IMR-90 (cell line): ENCODE data around the gene PLA2G4A. TPM values are rescaled to one million over a fixed set of nuclear protein-coding genes. Genes with fewer than 3 reads are reported as not detected.

Experiments
- ATAC-seq: fragments of 200-7000 bp; cut with Tn5 transposase; 2 replicates; pipeline ENCODE4 v1.9.1; 2020; ENCODE audit warnings: low read depth, mild to moderate bottlenecking, moderate library complexity
- BruUV-seq: library from RNA; stranded (reverse); fragments of 400-500 nt; replicated peaks from 2 replicates; lab custom pipeline; 2021; lab: Mats Ljungman, UMichigan
- CTCF ChIA-PET: fragments of 300-600 bp; formaldehyde crosslinking; extraction: SDS; loops from one replicate; lab custom pipeline; 2021; ENCODE audit warnings: antibody characterized with exemption; lab: Yijun Ruan, JAX
- POLR2A ChIA-PET: fragments of 300-600 bp; sonication (Branson Sonifier 250); formaldehyde crosslinking; loops from one replicate; lab custom pipeline; 2022; ENCODE audit warnings: antibody characterized with exemption; ENCODE audit not compliant: unreplicated experiment; lab: Charles Lee
- DNase-seq: peaks from one replicate; pipeline ENCODE4 v3.0.0; 2013
- H2AFZ ChIP-seq: replicated peaks from 2 replicates; pipeline ENCODE3; 2013; ENCODE audit warnings: low read length, mild to moderate bottlenecking; ENCODE audit not compliant: poor library complexity
- H2AK5ac ChIP-seq: 2 replicates; pipeline ENCODE4 v1.6.1; 2013; ENCODE audit warnings: low read depth, low read length, inconsistent platforms
- H2AK9ac ChIP-seq: replicated peaks from 2 replicates; pipeline ENCODE3; 2013; ENCODE audit warnings: mild to moderate bottlenecking, low read depth, low read length, moderate library complexity; ENCODE audit not compliant: poor library complexity
- H2BK120ac ChIP-seq: 2 replicates; pipeline ENCODE4 v1.6.1; 2013; ENCODE audit warnings: low read depth, low read length, inconsistent platforms
- H2BK15ac ChIP-seq: 3 replicates; pipeline ENCODE4 v1.6.1; 2013; ENCODE audit warnings: low read depth, low read length, inconsistent platforms
- H2BK20ac ChIP-seq: 2 replicates; pipeline ENCODE4 v1.6.1; 2013; ENCODE audit warnings: low read depth, mild to moderate bottlenecking, inconsistent platforms, low read length, moderate library complexity
- H2BK5ac ChIP-seq: 2 replicates; pipeline ENCODE4 v1.6.1; 2013; ENCODE audit warnings: mild to moderate bottlenecking, low read depth, low read length, inconsistent platforms; ENCODE audit not compliant: poor library complexity, severe bottlenecking
- H3K14ac ChIP-seq: replicated peaks from 2 replicates; pipeline ENCODE4 v1.6.1; 2013; ENCODE audit warnings: low read depth, low read length, inconsistent platforms
- H3K18ac ChIP-seq: 2 replicates; pipeline ENCODE4 v1.6.1; 2013; ENCODE audit warnings: low read depth, low read length, control low read depth
- H3K23ac ChIP-seq: 2 replicates; pipeline ENCODE4 v1.6.1; 2013; ENCODE audit warnings: low read depth, low read length, inconsistent platforms
- H3K27ac ChIP-seq: 2 replicates; pipeline ENCODE4 v1.5.1; 2013; ENCODE audit warnings: mild to moderate bottlenecking, control low read depth, low read length; ENCODE audit not compliant: insufficient read depth
- H3K27me3 ChIP-seq: 2 replicates; pipeline ENCODE4 v1.6.1; 2013; ENCODE audit warnings: low read length; ENCODE audit not compliant: control insufficient read depth, insufficient read depth
- H3K36me3 ChIP-seq: 2 replicates; pipeline ENCODE4 v1.6.1; 2013; ENCODE audit warnings: low read length, mixed read lengths; ENCODE audit not compliant: control insufficient read depth, insufficient read depth
- H3K4ac ChIP-seq: 2 replicates; pipeline ENCODE4 v1.6.1; 2013; ENCODE audit warnings: low read depth, low read length, inconsistent platforms
- H3K4me1 ChIP-seq: 2 replicates; pipeline ENCODE4 v1.6.1; 2013; ENCODE audit warnings: low read length, mixed read lengths; ENCODE audit not compliant: control insufficient read depth, insufficient read depth
- H3K4me2 ChIP-seq: 2 replicates; pipeline ENCODE4 v1.6.1; 2013; ENCODE audit warnings: low read depth, mild to moderate bottlenecking, control low read depth, low read length, moderate library complexity
- H3K4me3 ChIP-seq: 2 replicates; pipeline ENCODE4 v1.5.1; 2013; ENCODE audit warnings: low read depth, mild to moderate bottlenecking, control low read depth, low read length, moderate library complexity; ENCODE audit not compliant: insufficient read depth
- H3K56ac ChIP-seq: 2 replicates; pipeline ENCODE4 v1.6.1; 2013; ENCODE audit warnings: low read length, inconsistent platforms; ENCODE audit not compliant: insufficient read depth; ENCODE audit errors: extremely low read depth
- H3K79me1 ChIP-seq, 2 experiments: 2 replicates each; pipeline ENCODE4 v1.6.1; 2013; ENCODE audit warnings: low read length in 2 of 2, inconsistent platforms in 1 of 2, low read depth in 1 of 2
- H3K9ac ChIP-seq: 2 replicates; pipeline ENCODE4 v1.6.1; 2013; ENCODE audit warnings: low read depth, low read length, control low read depth
- H3K9me1 ChIP-seq: 2 replicates; pipeline ENCODE4 v1.6.1; 2013; ENCODE audit warnings: low read length, inconsistent platforms; ENCODE audit not compliant: insufficient read depth
- H3K9me3 ChIP-seq: 2 replicates; pipeline ENCODE4 v1.6.1; 2013; ENCODE audit warnings: low read length; ENCODE audit not compliant: control insufficient read depth, insufficient read depth
- H4K20me1 ChIP-seq: 2 replicates; pipeline ENCODE4 v1.6.1; 2013; ENCODE audit warnings: low read length, inconsistent platforms; ENCODE audit not compliant: insufficient read depth
- H4K5ac ChIP-seq: 2 replicates; pipeline ENCODE4 v1.6.1; 2013; ENCODE audit warnings: mild to moderate bottlenecking, low read depth, low read length, control low read depth
- H4K8ac ChIP-seq, 2 experiments: 2 replicates each; pipeline ENCODE4 v1.6.1; 2013; ENCODE audit warnings: low read depth in 2 of 2, low read length in 2 of 2, control low read depth in 1 of 2, inconsistent platforms in 1 of 2
- H4K91ac ChIP-seq: 2 replicates; pipeline ENCODE4 v1.6.1; 2013; ENCODE audit warnings: low read depth, low read length, inconsistent platforms; ENCODE audit not compliant: insufficient read depth
- CEBPB ChIP-seq: IDR thresholded peaks from 2 replicates; pipeline ENCODE4 v1.6.1; 2012; ENCODE audit warnings: low read depth, low read length, improper control_type of control experiment
- FOS ChIP-seq: fragments of 150-350 bp; IDR thresholded peaks from 2 replicates; pipeline ENCODE4 v1.6.1; 2016; ENCODE audit warnings: low read depth, low read length
- WGBS, 2 experiments: methylation state at CpG; one replicate each; pipeline versions ENCODE4 v1.1.5 to v1.1.7; 2013; ENCODE audit warnings: missing lambda C conversion rate in 2 of 2; ENCODE audit not compliant: insufficient read length in 1 of 2; ENCODE audit errors: extremely low coverage in 2 of 2; 5-methylcytosine and 5-hydroxymethylcytosine counted together
- dilution Hi-C: fragments of 300-500 bp; cut with HindIII; formaldehyde crosslinking; loops from one replicate; pipeline ENCODE4 v1.14.3; 2018; ENCODE audit warnings: low sequenced_read_pairs; ENCODE audit not compliant: unreplicated experiment
- in situ Hi-C: fragments of 300-500 bp; cut with MboI; formaldehyde crosslinking; loops from 3 replicates; pipeline ENCODE4 v1.14.3; 2019; ENCODE audit warnings: low sequenced_read_pairs, inconsistent platforms, mixed read lengths
- intact Hi-C: fragments of 100-400 bp; cut with micrococcal nuclease; formaldehyde crosslinking; loops from 2 replicates; pipeline ENCODE4 v1.10.0; 2022
- polyA plus RNA-seq, 3 experiments: library from polyadenylated mRNA; depleted of rRNA; stranded (reverse); fragments of >200 nt; gene quantifications; 2 replicates each; pipeline ENCODE4 v1.2.3, GENCODE V29; 2012; ENCODE audit warnings: low replicate concordance in 1 of 3
- total RNA-seq: library from RNA; depleted of rRNA; stranded (reverse); fragments of >200 nt; gene quantifications from 2 replicates; pipeline ENCODE4 v1.2.3, GENCODE V29; 2012
- TF ChIP-seq, protein P1 (sequence below): fragments of 150-350 bp; IDR thresholded peaks from 2 replicates; pipeline ENCODE4 v1.6.1; 2017; ENCODE audit warnings: mild to moderate bottlenecking, antibody characterized with exemption, low read length, low read depth

The PLA2G4A gene
- total and polyA plus RNA-seq, 2 of the 4 experiments (the other 2 are of a cell fraction): 1.6 to 3.8 TPM

DNA sequence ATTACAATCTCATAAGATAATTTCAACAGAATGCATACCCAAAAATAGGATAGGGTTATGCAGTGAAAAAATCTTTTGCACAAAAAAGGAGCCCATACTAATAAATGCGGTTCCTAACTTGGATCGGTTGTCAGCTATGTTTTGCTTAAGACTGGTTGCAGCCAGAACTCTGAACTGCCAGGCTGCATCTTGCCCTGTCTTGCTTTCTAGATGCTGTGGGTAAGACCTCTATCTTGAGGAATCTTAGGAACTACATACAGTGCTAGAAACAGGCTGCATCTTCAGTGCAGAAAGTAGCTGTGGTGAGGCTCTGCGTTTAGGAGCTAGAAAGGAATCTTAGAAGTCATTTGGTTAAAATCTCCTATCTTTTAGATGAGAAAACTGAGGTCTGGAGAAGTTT is 45.6 kb upstream of the PLA2G4A start:
- no peak overlapping the region for H3K18ac ChIP-seq
- ATAC-seq (no peak), DNase-seq (no peak)
- H4K5ac ChIP-seq: no peak overlapping the region
- H3K56ac ChIP-seq: no peak overlapping the region
- H3K4me3 ChIP-seq: no peak overlapping the region
- TF ChIP-seq, protein P1, sequence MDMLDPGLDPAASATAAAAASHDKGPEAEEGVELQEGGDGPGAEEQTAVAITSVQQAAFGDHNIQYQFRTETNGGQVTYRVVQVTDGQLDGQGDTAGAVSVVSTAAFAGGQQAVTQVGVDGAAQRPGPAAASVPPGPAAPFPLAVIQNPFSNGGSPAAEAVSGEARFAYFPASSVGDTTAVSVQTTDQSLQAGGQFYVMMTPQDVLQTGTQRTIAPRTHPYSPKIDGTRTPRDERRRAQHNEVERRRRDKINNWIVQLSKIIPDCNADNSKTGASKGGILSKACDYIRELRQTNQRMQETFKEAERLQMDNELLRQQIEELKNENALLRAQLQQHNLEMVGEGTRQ: no peak
- no peak for TF ChIP-seq CEBPB
- no peak for TF ChIP-seq FOS
- no peaks in the 10 kb centered on the region for H3K4me1 ChIP-seq
- no peak overlapping the region for H2AK9ac ChIP-seq
- 0 out of 2 replicates have a peak, but pooled peaks cover 3% of the 10 kb centered on the region for H3K9me1 ChIP-seq
- no CpG with 5 or more reads among the region's 3 CpGs for WGBS, 2 experiments
- no TSS peak for BruUV-seq
- no peaks in the 10 kb centered on the region for H4K20me1 ChIP-seq
- H2BK120ac ChIP-seq: no peak overlapping the region
- CTCF ChIA-PET: no interaction called here
- intact Hi-C loops: no loop called here
- no peaks in the 10 kb centered on the region for H3K36me3 ChIP-seq
- H3K9ac ChIP-seq: no peak overlapping the region
- in situ Hi-C loops: no loop called here
- no peak overlapping the region for H2BK5ac ChIP-seq
- dilution Hi-C loops: no loop called here
- no peak overlapping the region for H4K8ac ChIP-seq
- H3K79me1 ChIP-seq: no peaks in the 10 kb centered on the region
- no peak overlapping the region for H3K4ac ChIP-seq
- no peak overlapping the region for H4K91ac ChIP-seq
- no peaks in the 10 kb centered on the region; the same call in 1 of the 2 replicates for H3K27me3 ChIP-seq
- no peak overlapping the region for H3K14ac ChIP-seq
- no peak overlapping the region for H2AFZ ChIP-seq
- no peak overlapping the region for H3K27ac ChIP-seq
- POLR2A ChIA-PET: interaction anchor here (0.6 kb wide), 1 partner anchor 167 kb away, joined by 3 read pairs; no protein-coding TSS in a partner anchor
- no peak overlapping the region for H3K23ac ChIP-seq
- no peaks in the 10 kb centered on the region for H3K9me3 ChIP-seq
- H3K4me2 ChIP-seq: no peak overlapping the region
- no peak overlapping the region for H2AK5ac ChIP-seq
- H2BK15ac ChIP-seq: no peak overlapping the region
- H2BK20ac ChIP-seq: no peak overlapping the region
